Forelimb muscle (tissue), 1 donor: ENCODE results near the gene TMEM94. TPM values are rescaled to one million over a fixed set of nuclear protein-coding genes. Genes with fewer than 3 reads are reported as not detected.

Source experiments
- DNase-seq: peaks from one replicate; pipeline ENCODE4 v3.0.0-alpha.2; 2013; ENCODE audit warnings: low read depth
- polyA plus RNA-seq: library from polyadenylated mRNA; unstranded; fragments of 120-200 nt; gene quantifications from one replicate; pipeline ENCODE4 v1.2.1, GENCODE V29; 2013; ENCODE audit not compliant: insufficient read length

TMEM94 gene
- polyA plus RNA-seq, 1 donor = 54.0 TPM

DNA sequence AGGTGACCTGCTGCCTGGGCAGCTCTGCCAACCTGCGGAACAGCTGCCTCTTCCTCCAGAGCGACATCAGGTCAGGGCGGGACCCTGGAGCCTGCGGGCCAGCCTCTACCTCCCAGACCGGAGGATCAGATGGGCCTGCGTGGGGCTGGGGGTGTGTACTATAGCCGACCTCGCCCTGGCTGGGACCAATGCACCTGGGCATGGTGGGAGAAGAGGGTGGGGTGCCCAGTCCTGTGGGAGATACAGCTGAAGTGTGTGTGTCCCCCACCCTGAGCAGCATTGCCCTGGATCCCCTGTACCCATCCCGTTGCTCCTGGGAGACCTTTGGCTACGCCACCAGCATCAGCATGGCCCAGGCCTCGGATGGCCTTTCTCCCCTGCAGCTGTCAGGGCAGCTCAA, 39.6 kb downstream of the TMEM94 start:
- DNase-seq = no peak

DNA sequence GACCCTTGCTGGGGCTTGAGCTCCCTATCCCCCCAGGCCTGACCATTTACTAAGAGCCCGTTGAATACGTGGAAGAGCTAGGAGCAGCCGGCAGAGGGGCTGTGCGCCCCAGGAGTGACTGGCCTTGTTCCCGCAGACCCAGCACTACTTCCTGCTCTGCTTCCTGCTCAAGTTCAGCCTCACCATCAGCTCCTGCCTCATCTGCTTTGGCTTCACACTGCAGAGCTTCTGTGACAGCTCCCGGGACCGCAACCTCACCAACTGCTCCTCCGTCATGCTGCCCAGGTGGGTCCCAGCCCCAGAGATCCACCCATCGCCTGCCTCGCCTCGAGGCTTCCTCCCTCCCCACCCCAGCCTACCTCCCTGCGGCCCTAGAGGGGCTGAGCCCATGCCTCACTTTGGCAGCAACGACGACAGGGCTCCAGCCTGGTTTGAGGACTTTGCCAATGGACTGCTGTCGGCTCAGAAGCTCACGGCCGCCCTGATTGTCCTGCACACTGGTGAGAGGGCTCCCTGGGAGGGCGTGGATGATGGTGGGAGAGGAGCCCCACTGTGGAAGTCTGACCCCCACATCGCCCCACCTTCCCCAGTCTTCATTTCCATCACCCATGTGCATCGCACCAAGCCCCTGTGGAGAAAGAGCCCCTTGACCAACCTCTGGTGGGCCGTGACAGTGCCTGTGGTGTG, 41.7 kb downstream of the TMEM94 start:
- DNase-seq = no peak

DNA sequence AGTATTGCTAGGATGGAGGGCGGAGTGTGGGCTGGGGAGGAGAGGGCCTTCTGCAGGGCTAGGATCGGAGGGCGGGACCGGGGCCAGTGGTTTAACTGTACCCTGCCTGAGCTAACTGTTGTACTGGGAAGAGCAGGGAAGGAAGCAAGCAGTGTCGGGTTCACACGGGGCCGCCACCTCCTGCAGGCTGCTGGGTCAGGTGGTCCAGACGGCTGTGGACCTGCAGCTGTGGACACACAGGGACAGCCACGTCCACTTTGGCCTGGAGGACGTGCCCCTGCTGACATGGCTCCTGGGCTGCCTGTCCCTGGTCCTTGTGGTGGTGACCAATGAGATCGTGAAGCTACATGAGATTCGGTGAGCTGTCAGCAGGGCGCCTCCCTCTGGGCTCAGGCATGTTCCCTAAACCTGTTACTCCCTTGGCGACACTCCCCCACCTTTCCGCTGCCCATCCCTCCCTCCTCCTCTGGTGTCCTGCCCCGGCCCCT, 42.3 kb downstream of the TMEM94 start:
- no peak for DNase-seq

DNA sequence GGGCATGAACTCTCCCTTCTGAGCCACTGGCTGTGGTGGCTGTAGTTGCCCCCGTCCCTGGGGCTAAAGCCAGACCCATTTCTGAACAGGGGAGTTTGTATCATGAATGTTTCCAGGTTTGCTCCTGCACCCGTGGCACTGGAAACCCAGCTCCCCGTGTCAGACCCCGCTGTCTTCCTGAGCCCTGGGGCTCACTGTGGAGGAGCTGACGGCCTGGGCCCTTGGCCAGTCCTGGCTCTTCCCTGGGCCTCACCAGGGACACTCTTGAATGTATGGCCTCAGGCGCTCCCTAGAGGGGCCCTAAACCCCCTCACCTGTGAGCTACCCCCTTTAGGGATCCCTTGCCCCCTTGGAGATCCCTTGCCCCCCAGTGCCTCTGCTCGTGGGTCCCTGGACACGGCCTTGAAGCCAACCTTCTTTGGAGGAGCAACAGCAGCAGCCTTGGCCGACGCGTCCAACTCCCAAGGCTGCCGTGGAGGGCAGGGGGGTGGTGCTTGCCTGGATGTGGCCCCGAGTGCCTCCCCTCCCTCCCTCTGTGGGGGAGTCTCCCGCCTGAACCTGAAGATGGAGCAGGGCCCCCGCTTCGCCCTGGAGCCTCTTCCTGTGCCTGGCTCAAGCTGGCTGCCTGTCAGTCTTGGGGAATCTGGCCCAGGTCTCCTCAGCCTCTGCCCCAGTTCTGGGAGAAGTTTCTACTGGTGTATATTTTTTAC, 43.0 kb downstream of the TMEM94 start:
- no peak for DNase-seq

DNA sequence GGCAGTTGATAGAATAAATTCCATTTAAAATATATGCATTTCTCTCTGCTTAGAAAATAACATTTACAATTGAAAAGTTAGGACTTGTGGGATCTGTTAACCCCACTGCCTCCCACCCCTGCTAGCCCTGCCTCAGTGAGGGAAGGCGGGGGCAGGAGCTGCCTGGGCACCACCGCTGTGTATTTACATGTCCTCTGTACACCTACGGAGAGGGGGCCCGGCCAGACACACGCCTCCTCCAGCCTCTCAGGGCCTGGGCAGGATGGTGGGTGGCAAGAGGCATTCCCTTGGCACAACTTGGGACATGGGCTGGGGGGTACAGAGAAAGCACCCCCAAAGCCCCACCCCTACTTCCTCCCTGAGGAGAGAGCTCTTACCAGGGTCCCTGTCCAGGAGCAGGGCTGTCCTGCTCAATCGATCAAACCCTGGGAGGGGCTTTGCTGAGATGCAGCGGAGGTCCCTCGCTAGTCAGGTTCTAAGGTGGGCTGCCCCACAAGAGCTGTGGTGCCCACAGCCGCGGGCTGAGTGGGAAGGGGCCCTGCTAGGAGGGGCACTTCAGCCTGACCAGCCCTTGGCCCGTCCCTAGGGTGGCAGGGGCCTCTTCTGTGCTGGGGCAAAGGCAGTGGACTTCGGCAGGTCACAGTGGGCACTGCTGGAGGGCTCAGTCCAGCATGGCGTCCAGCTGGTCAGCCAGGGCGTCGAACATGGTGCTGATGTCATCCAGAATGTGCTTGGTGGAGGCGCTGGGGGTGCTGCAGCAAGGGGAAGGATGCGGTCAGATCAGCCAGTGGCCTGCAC, 44.2 kb downstream of the TMEM94 start:
- DNase-seq = no peak

DNA sequence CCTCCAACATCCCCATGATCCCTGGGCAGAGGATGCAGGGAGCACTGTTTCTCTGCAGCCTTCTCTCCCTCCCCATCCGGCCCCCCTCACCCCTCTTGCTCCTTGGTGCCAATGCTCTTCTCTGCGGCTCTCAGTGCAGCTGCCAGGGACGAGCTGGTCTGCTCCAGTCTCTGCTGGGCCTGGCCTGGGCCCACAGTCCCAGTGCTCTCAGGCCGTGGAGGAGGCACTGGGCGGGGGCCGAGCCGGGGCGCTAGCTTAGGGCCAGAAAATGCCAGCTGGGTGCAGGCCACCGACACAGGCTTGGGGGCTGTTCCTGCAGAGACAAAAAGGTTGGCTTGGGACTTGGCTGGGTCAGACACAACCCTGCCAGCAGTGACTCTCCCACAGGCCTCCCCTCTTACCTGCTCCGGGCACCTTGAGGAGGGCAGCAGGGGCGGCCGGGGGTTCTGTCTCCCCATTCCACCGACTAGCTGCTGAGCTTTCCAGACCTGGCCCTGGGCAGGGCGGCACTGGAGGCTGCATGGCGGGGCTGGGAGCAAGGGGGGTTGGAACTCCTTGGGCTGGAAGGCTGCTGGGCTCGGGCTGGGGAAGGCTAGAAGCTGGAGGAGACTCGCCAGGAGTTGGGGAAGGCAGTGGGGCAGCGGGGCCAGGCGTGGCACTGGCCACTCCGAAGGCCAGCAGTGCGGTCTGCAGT, 45.1 kb downstream of the TMEM94 start:
- no peak for DNase-seq

DNA sequence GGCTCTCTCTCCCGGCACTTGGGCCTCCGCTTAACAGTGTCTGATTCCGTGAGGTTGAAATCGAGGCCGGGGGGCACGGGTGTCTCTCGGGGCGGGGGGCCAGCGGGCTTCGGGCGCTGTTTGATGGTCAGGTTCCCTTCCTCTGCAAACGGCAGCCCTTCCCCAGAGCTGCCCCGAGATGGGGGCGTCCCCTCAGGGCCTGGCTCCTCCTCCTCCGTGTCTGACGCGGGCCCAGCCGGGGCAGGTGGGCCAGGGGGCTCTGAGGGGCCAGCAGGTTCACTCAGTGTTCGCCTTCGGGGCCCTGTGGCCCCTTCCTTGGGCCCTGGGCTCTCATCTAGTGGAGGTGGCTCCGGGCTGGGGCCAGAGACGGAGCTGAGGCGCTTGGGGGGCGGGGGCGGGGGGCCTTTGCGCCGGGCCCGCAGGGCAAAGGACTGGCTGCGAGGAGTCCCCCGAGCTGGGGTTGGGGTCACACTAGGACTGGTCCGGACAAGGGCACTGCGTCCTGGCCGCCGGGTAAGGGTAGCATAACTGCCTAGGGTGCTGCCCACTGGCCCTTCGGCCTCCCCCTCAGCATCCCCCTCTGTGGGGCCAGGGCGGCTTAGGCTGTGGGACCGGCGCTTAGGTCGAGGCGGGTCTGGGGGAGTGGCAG, 45.8 kb downstream of the TMEM94 start:
- DNase-seq = no peak

DNA sequence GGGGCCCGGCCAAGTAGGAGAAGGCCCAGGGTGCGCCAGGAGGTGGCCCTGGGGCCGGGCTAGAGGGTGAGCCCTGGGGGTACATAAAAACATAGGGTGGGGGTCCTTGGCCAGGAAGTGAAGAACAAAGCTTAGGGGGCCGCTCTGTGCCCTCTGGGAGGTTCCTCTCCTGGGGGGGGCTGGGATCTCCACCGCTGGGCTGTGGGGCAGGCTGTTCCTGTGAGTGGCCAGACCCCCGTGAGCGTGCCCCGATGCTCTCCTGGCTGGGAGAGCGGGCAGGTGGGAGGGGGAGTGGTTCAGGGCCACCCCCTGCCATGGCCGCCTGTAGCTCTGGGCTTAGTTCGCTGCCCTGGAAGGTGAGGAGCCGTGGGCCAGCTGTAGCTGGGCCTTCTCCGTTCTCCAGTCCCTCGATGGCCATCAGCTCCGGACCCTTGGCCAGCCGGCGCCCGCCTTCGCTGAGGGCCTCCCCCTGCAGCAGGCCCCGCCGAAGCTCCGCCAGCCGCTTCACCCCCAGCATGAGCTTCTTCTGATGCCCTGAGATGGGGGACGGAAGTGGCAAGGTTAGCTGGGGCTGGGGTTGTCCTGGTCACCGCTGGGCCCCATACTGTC, 46.4 kb downstream of the TMEM94 start:
- no peak for DNase-seq

DNA sequence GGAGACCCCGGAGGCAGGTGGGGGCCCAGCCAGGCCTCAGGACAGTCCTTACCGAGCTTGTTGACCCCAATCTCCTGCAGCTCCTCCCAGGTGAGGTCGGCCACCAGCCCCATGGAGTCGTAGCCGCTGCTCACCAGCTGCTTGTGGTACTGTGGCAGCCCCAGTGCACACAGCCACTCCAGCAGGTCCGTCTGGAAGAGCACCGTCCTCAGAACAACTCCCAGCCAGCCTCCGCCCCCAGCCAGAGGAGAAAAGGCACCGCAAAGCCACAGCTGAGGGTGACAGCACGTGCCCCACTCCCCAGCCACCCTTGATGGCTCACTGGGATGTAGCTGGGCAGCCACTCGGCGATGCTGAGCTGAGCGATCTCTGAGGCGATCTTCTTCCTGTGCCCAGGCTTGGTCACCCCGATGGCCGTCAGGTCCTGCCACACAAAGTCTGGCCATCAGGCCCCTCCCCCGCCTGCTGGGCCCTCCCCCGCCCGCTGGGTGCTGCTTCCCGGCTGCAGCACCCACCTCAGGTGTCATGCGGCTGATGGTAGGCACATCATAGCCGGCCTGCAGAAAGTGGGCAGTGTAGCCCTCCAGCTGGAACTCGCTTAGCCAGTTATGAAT, 47.0 kb downstream of the TMEM94 start:
- no peak for DNase-seq

DNA sequence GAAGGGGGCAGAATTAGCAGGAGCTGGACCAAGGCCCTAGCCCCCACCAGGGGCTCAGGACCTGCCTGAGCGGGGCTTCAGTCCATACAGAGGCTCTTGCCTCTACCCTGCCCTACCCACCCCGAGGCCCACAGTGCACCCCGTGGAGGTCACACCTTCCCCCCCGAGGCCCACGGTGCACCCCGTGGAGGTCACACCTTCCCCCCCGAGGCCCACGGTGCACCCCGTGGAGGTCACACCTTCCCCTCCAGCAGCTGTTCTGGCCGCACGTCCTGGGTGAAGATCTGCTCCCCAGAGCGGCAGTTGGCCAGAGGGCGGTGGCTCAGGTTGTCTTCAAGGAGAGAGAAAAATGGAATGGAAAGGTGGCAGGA, 47.5 kb downstream of the TMEM94 start:
- no peak for DNase-seq

DNA sequence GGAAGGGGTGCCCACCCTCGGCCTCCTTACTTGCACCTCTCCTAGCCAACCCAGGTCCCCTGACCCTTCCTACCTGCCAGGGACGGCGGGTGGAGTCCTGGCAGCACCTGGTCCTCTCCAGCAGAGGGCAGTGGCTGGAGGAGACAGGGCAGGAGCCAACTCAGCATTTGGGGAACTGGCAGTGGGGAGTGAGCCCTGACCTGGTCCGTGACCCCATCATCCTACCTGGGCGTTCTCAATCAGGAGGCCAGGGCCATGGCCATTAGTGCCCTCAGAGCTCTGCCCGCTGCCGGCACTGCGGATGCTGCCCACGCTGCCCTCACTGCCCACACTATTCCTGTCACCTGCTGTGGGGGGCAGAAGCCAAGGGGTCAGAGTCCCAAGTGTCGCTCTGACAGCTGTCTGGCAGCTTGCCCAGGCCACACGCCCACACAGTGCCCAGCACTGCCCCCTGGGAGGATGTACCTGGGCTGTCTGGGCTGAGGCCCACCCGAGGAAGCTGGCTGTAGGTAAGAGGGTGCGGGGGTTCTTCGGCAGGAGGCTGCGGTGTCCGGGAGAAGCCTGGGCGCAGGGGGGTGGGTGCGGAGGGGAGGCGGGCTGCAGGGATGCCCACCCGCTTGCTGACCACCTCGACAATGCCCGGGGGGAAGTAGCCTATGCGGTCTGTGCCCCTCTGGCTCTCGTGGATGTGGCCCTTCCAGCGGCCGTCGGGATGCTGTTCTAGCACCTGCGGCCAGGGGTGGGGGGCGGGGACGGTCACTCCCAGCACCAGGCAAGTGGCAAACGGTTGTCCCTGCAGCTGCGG, 48.1 kb downstream of the TMEM94 start:
- DNase-seq = no peak

DNA sequence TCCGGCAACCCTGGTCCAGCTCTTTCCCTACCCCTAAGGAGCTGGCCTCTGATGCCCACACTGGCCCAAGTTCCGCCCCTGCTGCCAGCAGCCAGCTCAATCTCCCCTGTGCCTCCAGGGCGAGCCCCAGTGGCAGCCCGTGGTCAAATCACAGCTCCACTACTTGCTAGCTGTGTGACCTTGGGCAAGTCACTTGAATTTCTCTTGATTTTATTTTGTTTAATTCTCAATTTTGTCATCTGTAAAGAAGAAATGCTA, 48.6 kb downstream of the TMEM94 start:
- no peak for DNase-seq

DNA sequence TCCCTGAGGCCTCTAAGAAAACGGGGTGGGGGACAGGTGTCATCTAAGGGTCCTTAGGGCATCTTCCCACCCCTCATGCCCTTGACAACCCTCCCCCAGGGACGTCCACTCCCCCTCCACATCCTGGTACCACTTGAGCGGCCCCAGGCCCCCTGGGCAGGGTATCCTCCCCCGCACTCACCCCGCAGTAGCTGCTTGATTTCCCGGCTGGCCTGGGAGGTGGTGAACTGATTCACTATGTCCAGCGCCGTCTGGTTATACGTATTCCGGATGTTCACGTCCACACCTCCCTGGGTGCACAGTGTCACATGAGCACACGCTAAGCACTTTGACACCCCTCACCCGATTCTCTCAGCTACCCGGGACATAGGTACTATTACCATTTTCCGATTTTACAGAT, 49.2 kb downstream of the TMEM94 start:
- DNase-seq = no peak

DNA sequence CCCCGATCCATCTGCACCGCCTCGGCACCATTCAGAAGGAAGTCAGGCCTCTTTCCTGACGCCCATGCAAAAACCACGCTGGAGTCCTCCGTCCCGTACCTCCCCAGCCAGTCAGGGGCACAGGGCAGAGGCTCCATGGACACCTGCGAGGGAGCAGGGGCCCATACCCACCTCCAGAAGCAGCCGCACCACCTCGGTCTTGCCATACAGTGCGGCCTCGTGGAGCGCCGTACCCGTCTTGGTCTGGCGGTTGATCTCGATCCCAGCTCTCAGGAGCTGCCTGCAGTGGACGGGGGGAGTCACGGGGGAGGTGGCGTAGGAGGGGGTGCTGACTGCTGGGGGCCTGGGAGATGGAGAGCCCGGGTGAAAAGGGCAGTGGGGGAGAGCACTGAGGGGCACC, 49.7 kb downstream of the TMEM94 start:
- no peak for DNase-seq

DNA sequence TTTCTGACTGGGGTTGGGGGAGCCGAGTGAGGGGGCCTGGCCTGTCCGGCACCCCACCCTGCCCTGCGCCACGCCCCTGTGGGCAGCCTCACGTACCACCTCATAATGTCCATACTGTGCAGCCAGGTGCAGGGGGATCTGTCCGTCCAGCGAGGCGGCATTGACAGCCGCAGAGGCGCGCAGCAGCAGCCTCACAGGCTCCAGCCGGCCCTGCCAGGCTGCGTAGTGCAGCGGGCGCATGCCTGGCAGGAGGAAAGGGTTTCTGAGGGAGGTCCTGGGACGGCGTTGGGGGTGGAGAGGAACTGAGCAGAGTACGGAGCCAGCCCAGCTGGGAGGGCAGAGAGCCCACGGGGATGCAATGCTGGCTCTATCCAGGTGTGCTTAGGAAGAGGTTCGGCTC, 50.5 kb downstream of the TMEM94 start:
- DNase-seq = no peak

DNA sequence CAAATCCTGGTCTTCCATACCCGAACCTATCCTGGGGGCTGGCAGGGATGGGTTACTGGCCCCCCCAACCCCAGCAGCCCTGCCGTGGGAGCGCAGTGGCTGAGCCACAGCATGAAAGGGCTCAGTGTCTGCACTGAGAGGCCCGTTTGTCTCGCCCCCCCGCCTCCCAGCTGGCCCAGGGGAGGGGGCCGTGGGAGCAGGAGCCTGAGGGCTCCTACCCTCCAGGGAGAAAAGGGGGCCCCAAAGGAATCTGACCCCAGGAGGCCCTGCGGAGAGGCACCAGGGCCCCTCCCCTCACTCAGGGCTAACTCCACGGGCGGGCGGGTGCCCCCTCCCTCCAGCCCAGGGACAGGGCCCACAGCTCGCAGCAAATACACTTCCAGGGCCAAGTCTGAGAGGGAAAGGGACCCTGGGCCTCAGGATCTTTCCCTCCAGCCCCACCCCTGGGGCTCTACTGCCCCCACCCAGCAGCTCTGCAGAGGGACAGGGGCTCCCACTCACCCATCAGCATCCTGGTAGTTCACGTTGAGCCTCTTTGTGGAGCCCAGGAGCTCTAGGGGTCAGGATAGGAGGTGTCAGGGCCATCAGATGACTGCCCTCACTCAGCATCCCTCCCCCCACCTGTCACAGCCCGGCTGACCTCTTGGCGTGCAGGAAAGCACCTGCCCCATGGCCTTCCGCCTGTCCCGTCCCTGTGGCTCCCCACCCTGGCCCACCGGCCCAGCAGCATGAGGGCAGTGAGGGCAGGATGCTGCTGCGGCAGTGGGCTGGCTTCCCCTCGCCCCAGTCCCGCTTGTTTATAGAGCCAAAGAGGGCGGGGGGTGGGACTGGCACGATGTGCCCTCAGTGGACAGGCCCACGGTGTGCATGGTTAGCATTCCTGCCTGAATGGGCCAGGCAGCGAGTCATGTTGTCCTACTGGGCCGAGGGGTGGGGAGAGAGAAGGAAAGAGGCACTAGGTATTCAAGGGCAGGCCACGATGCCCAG, 51.6 kb downstream of the TMEM94 start:
- DNase-seq = no peak

DNA sequence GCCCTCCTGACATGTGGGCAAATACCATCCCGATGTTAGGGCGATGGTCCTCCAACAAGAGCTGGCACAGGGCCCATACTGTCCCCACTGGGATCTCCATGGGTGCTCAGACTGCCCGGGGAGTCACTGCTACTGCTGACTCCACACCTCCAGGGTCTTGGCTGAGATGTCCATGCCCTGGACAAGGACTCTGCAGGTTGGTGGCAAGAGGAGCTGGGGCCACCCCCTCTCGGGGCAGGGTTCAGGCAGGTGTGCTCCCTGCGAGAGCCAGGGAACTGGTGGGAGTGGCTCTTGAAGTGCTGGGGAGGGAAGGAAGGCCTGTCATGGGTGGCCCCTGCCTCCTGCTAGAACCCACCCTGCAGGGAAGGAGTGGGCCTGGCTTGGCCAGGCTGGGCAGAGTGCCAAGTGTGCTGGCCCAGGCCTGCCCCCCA, 52.5 kb downstream of the TMEM94 start:
- no peak for DNase-seq

DNA sequence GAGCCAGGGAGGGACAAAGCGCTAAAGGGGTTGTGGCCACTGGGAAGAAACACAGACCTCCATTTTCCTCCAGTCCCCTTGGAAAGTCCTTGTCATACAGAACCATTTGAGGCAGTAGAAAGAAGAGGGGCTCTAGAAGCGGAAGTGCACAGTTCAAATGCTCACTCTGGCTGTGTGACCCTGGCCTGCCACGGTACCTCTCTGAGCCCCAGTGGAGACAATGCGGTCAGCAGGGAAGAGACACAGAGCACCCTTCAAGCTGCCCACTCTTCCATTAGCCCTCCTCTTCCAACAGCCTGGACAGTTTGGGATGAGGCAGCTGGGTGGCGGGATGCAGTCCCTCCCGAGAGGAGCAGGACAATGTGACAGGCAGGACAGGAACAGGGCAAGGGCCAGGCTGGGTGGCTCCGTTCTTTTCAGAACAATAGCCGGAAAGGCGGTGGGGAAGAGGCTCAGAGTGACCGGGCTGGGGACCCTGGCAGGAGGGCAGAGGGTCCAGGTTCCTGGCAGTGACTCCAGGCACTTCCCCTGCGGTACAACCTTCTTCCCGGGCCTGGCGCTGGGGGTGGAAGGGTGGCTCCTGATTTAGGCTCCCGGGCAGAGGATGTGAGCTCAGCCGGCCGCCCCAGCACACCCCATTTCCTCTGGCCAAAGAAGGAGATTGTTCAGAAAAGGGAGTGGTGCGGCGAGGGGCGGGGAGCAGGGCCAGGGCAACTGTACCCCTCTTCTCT, 53.3 kb downstream of the TMEM94 start:
- no peak for DNase-seq
